Kidney (tissue), 14 donors: ENCODE data around the gene TMEM255B. TPM values are rescaled to one million over a fixed set of nuclear protein-coding genes. Genes with fewer than 3 reads are reported as not detected.

Experiments used
- DNase-seq, 5 donors: peaks; one replicate each; pipeline ENCODE4 v3.0.0-alpha.2; 2013 to 2020
- FAIRE-seq: peaks from 2 replicates; lab custom pipeline; 2012; peaks lifted over from hg19 to GRCh38; lab: Jason Lieb, UNC
- H3K27ac ChIP-seq, 2 donors: one replicate each; pipeline ENCODE4 v1.7.0; 2013; ENCODE audit warnings: low read depth in 2 of 2, low read length in 2 of 2, inconsistent platforms in 1 of 2
- H3K27me3 ChIP-seq: one replicate; pipeline ENCODE4 v1.7.1; 2013; ENCODE audit warnings: low read length, inconsistent platforms; ENCODE audit not compliant: control insufficient read depth, insufficient read depth
- H3K36me3 ChIP-seq, 3 donors: one replicate each; pipeline versions ENCODE4 v1.7.0 to v1.7.1; 2013; ENCODE audit warnings: low read length in 3 of 3, control low read depth in 1 of 3, inconsistent platforms in 1 of 3; ENCODE audit not compliant: insufficient read depth in 3 of 3, control insufficient read depth in 2 of 3
- H3K4me1 ChIP-seq, 3 donors: one replicate each; pipeline versions ENCODE4 v1.7.0 to v1.7.1; 2013; ENCODE audit warnings: low read length in 3 of 3, inconsistent platforms in 1 of 3, low read depth in 1 of 3; ENCODE audit not compliant: control insufficient read depth in 2 of 3, insufficient read depth in 2 of 3
- H3K4me3 ChIP-seq, 3 donors: one replicate each; pipeline versions ENCODE4 v1.7.0 to v1.8.1; 2013; ENCODE audit warnings: low read length in 3 of 3, control low read depth in 1 of 3, inconsistent platforms in 1 of 3
- H3K9ac ChIP-seq, 3 donors: one replicate each; pipeline versions ENCODE4 v1.7.0 to v1.7.1; 2013; ENCODE audit warnings: low read length in 3 of 3, control low read depth in 1 of 3, inconsistent platforms in 1 of 3
- H3K9me3 ChIP-seq, 3 donors: one replicate each; pipeline versions ENCODE4 v1.7.0 to v1.7.1; 2013; ENCODE audit warnings: low read length in 3 of 3, control low read depth in 1 of 3, inconsistent platforms in 1 of 3; ENCODE audit not compliant: control insufficient read depth in 2 of 3, insufficient read depth in 1 of 3
- intact Hi-C: fragments of 100-400 bp; cut with DNase I; formaldehyde crosslinking; loops from one replicate; pipeline ENCODE4 v1.11.1; 2022
- polyA plus RNA-seq: library from polyadenylated mRNA; stranded (reverse); fragments of 350-450 nt; fragmentation: Illumina TruSeq; extraction: RNeasy Lipid Tissue Mini Kit (QIAGEN cat#74804); gene quantifications from one replicate; pipeline ENCODE4 v1.2.3, GENCODE V29; 2014; ENCODE audit warnings: low read depth, low replicate concordance; ENCODE audit not compliant: insufficient read depth
- total RNA-seq: library from RNA; stranded (reverse); fragmentation: NEBNext Ultra II Directional; extraction: Animal tissue kit (Norgen Biotek cat#: 25700); gene quantifications from one replicate; pipeline ENCODE4 v1.2.1, GENCODE V29; 2021
- TF ChIP-seq, protein P1 (sequence below): IDR thresholded peaks from 3 replicates; pipeline ENCODE4 v1.5.1; 2012; ENCODE audit warnings: mild to moderate bottlenecking, moderate library complexity, borderline replicate concordance; ENCODE audit not compliant: insufficient read depth; ENCODE audit errors: extremely low read depth
- donor health status: control.
- donor health status: control.
- donor health status: control.
- donor health status: control.
- donor health status: control.
- donor health status: DM: yes; HTN: yes; CAD: no.
- donor health status: Normal renal cell carcinoma (clear cell type).

TMEM255B gene
- total and polyA plus RNA-seq, 2 donors from 2014 or later: 11.9 to 29.3 TPM

DNA sequence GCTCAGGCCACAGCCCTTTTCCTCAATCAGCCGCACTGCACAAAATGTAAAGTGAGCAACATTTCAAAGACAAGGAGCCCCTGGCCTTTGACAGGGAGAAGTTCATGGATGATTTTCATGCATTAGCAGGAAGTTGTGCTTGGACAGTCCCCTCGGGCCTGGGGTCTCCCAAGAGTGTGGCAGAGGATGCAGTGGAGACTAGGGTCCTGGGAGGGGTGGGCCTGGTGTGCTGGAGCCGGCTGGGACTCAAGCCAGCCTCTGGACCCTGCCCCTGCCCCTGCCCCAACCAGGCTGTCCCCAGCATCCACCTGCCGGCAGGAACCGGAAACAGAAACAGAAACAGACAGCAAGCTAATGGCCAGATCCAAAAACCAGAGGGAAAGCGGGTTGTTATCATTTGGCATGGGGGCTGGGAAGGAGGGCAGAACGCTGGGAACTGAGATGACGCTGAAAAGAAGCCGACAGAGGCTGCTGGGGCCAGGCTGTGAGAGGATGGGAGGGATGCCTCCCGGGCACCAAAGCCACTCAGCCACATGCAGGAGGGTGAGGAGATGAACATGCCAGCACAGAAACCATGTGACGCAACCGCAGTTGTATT is 102.5 kb downstream of the TMEM255B start:
- Histone ChIP-seq H3K9me3 (peaks cover 0 to 7% (median 0%) of the 10 kb centered on the region in 3 donors), H3K9ac (no peak overlapping the region), H3K27ac (no peak overlapping the region), H3K4me3 (no peak overlapping the region), H3K27me3 (peaks cover 5% of the 10 kb centered on the region), H3K4me1 (peaks cover 0 to 51% (median 27%) of the 10 kb centered on the region in 3 donors), H3K36me3 (peaks cover 2 to 14% (median 6%) of the 10 kb centered on the region in 3 donors)
- FAIRE-seq: no peak
- DNase-seq: peak in 2 of 5 donors; percentile 9 to 44
- TF ChIP-seq, protein P1, sequence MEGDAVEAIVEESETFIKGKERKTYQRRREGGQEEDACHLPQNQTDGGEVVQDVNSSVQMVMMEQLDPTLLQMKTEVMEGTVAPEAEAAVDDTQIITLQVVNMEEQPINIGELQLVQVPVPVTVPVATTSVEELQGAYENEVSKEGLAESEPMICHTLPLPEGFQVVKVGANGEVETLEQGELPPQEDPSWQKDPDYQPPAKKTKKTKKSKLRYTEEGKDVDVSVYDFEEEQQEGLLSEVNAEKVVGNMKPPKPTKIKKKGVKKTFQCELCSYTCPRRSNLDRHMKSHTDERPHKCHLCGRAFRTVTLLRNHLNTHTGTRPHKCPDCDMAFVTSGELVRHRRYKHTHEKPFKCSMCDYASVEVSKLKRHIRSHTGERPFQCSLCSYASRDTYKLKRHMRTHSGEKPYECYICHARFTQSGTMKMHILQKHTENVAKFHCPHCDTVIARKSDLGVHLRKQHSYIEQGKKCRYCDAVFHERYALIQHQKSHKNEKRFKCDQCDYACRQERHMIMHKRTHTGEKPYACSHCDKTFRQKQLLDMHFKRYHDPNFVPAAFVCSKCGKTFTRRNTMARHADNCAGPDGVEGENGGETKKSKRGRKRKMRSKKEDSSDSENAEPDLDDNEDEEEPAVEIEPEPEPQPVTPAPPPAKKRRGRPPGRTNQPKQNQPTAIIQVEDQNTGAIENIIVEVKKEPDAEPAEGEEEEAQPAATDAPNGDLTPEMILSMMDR: no peak
- intact Hi-C loops: no loop called here

DNA sequence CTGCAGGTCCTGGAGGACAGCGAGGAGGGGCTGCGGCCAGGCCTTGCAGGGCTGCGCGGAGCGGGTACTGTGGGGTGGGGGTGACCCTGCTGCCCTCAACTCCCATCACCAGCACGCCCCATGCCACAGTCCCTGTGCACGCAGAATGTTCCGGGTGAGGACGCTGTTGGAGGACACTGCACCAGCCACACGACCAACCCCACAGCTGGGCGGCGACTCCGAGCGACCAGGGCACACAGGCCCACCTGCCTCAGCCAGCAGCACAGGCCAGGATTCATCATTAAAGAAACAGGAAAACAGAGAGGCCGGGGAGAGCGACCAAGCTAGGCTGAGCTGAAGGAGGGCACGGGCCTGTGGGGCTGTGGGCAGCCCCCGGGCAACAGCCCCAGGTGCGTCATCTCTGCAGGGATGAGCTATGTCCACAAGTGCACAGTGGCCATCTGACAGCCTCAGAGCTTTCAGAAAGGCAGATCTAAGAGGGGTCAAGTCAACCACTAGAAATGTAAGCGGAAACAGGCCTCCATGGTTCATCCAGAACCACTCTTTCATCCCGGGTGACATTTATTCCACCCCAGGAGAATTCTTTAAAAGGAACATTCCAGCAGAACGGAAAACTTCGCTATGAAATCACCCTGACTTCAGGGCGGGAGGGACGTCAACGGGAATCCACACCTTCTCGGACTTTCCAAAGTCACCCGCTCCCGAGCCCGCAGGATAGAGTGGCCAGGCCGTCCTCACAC is 103.3 kb downstream of the TMEM255B start:
- H3K4me1 ChIP-seq: peaks cover 0 to 49% (median 19%) of the 10 kb centered on the region in 3 donors
- peak in 4 of 5 donors; percentile 6 to 73 (median 47) for DNase-seq
- peak overlapping the region in 2 of 3 donors; percentile 44 to 55 for H3K9ac ChIP-seq

DNA sequence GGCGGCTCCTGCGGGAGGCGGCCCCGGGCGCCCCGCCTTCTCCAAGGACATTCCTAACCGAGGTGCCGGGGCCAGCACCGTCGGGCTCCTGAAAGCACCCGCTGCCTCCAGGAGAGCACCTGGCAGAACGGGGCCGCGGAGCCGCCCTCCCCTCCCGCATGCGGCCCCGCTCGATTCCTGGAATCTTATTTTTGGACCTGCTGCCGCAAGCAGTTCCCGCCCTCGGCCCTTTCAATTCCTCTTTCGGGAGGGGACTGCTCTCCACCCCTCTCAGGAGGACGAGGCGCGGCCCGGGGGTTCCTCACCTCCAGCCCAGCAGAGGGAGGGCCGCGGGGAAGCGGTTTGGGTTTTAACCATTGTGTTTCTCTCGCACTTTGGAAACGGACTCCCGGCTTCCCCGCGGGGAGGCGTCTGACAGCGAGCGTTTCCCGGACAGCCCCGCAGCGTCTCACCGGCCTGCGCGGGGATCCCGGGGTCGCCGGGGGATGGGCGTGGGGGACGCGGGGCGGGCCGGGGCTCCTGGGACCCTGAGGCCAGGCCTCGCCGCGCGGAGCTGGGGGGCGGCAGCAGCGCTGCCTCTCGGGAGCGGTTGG is 104.0 kb downstream of the TMEM255B start:
- intact Hi-C loops: no loop called here
- DNase-seq (peak; percentile 34 to 83 (median 55)), FAIRE-seq (no peak)
- TF ChIP-seq, protein P1: no peak
- peaks cover 0 to 44% (median 13%) of the 10 kb centered on the region in 3 donors for H3K4me1 ChIP-seq
- peak overlapping the region in 1 of 3 donors; percentile 59 for H3K4me3 ChIP-seq
- peak overlapping the region in 2 of 3 donors; percentile 24 to 44 for H3K9ac ChIP-seq
- peaks cover 2 to 14% (median 6%) of the 10 kb centered on the region in 3 donors for H3K36me3 ChIP-seq
- peaks cover 0 to 7% (median 0%) of the 10 kb centered on the region in 3 donors for H3K9me3 ChIP-seq
- peak overlapping the region; percentile 72 to 76 for H3K27ac ChIP-seq
- H3K27me3 ChIP-seq: peaks cover 5% of the 10 kb centered on the region

More for the DNA sequence above, 103.3 kb downstream of the TMEM255B start:
- H3K36me3 ChIP-seq: peaks cover 2 to 14% (median 6%) of the 10 kb centered on the region in 3 donors
- H3K27me3 ChIP-seq: peaks cover 5% of the 10 kb centered on the region
- intact Hi-C loops: no loop called here
- TF ChIP-seq, protein P1: no peak
- peak overlapping the region in 2 of 3 donors; percentile 42 to 59 for H3K4me3 ChIP-seq
- H3K9me3 ChIP-seq: peaks cover 0 to 7% (median 0%) of the 10 kb centered on the region in 3 donors
- FAIRE-seq: no peak
- H3K27ac ChIP-seq: peak overlapping the region; percentile 72 to 76
